ENCODE results near the gene APOC3.

Gene APOC3

DNA sequence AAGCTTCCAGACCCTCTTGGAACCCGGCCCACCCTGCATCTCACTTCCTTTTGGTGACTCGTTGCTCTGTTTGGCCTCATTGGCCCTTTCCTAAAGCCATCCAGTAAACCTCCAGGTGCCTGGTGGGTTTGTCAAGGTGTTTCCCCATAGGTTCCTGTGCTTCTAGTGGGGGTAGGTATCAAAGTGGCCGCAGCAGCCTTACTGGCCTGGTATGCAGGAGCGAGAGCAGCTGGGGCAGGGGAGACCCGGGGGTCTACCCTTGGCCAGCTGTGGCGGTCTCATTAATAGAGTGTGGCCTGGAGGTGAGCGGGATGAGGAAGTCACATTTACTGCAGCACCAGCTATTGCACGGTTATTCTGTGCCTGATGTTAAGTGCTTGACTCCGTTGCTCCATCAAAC, 10.7 kb upstream of the APOC3 start:
- no peaks in the 10 kb centered on the region for H3K9me3 Mint-ChIP-seq
- H3K27me3 Mint-ChIP-seq (ENCODE audit: low read depth) = no peaks in the 10 kb centered on the region
- H3K4me1 Mint-ChIP-seq (ENCODE audit: low read depth) = no peaks in the 10 kb centered on the region
- H3K27ac Mint-ChIP-seq = no peak overlapping the region
- no peaks in the 10 kb centered on the region for H3K36me3 Mint-ChIP-seq (ENCODE audit: low read depth)
- H3K4me3 Mint-ChIP-seq = no peak overlapping the region

DNA sequence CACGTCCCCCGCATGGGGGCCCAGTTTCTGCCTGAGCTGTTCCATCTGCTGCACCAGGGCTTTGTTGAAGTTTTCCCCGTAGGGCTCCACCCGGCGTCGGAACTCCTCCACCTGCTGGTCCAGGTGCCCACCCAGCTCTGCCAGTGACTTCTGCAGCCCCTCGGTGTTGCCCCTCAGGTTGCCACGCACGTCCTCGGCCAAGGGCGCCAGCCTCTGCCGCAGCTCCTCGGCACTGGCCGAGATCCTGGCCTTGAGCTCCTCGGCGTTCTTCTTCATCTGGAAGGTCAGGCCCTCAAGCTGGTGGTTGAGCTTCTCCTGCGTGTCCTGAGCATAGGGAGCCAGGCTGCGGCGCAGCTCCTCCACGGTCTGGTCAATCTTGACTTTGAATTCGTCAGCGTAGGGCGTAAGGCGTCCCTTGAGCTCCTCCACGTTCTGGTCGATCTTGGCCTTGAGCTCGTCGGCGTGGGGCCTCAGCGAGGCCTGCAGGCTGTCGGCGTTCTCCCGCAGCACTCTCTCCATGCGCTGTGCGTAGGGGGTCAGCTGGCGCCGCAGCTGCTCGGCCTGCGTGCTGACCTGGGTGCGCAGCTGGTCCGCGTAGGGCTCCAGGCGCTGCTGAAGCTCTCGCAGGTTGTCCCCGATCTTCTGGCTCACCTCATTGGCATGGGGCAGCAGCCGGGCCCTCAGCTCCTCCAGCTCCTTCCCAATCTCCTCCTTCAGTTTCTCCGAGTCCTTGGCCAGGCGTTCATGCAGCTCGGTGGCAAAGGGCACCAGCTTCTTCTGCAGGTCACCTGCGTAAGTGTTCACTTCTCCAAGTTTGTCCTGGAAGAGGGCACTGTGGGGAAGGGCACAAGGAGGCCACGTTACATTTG, 8.4 kb upstream of the APOC3 start:
- H3K36me3 Mint-ChIP-seq (ENCODE audit: low read depth) = no peaks in the 10 kb centered on the region
- H3K27ac Mint-ChIP-seq = no peak overlapping the region
- H3K4me3 Mint-ChIP-seq = no peak overlapping the region
- H3K27me3 Mint-ChIP-seq (ENCODE audit: low read depth) = no peaks in the 10 kb centered on the region
- H3K4me1 Mint-ChIP-seq (ENCODE audit: low read depth) = no peaks in the 10 kb centered on the region
- no peaks in the 10 kb centered on the region for H3K9me3 Mint-ChIP-seq

DNA sequence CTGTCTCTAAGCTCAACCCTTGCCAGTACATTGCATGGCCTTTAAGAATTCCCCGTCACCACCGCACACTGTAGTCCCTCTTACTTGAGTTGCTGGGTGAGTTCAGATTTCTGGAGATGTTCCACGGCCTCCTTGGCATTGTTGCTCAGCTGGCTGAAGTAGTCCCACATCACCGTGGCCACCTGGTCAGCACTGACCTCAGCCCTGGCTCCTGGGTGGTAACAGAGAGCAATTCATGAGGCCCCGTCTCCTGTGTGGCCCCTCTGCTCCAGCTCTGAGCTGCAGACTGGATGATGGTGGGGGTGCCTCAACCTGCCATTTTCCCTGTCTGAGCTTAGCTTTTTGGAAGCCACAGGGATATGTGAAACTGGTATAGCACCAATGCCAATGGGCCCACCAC, 7.1 kb upstream of the APOC3 start:
- H3K4me3 Mint-ChIP-seq = no peak overlapping the region
- H3K27me3 Mint-ChIP-seq (ENCODE audit: low read depth) = no peaks in the 10 kb centered on the region
- H3K4me1 Mint-ChIP-seq (ENCODE audit: low read depth) = no peaks in the 10 kb centered on the region
- H3K27ac Mint-ChIP-seq = no peak overlapping the region
- H3K36me3 Mint-ChIP-seq (ENCODE audit: low read depth) = no peaks in the 10 kb centered on the region
- H3K9me3 Mint-ChIP-seq = no peaks in the 10 kb centered on the region

DNA sequence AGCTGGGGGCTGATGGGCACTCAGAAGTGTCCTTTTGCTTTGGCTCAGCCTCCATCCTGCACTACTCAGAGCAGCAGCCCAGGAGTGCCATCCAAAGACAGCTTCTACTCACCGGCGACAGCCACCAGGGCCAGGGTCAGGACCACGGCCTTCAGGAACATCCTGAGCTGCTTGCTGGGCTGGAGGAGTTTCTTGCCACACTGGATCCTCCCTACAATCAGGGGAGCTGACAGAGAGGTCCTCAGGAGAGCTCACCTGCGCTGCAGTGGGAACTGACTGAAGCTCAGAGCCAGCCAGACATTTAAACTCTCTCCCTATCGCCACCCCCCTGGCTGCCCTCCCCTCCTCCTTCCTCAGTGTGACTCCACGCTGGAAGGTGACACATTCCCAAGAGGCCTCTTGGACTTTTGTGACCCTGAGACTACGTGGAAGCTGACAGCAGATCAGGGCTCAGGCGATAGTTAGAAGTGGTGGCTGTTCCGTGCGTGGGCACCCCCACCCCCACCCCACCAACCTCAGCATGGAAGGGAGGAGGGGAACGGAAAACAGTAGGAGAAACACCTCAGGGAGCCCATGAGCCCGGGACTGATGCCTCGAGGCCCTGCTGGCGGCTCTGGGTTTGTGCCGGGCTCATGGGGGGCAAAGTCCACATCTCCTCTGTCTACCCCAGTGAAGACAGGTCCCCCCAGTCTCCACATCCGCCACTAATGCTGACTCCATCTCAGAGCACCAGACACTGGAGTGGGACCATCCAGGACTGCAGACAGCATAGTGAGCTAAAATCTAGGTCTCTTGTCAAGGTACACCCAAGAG, 6.5 kb upstream of the APOC3 start, which contains the start of gene APOA4:
APOA4 (minus strand) TSS at position 274 of the 813 bp plus-strand sequence; CDS start at position 161, 113 bp downstream.
- no peaks in the 10 kb centered on the region for H3K36me3 Mint-ChIP-seq (ENCODE audit: low read depth)
- no peak within 1 kb of the TSS for H3K4me3 Mint-ChIP-seq
- no peaks in the 10 kb centered on the region for H3K4me1 Mint-ChIP-seq (ENCODE audit: low read depth)
- H3K27ac Mint-ChIP-seq = no peak within 1 kb of the TSS
- H3K9me3 Mint-ChIP-seq = no peaks in the 10 kb centered on the region
- H3K27me3 Mint-ChIP-seq (ENCODE audit: low read depth) = no peaks in the 10 kb centered on the region

DNA sequence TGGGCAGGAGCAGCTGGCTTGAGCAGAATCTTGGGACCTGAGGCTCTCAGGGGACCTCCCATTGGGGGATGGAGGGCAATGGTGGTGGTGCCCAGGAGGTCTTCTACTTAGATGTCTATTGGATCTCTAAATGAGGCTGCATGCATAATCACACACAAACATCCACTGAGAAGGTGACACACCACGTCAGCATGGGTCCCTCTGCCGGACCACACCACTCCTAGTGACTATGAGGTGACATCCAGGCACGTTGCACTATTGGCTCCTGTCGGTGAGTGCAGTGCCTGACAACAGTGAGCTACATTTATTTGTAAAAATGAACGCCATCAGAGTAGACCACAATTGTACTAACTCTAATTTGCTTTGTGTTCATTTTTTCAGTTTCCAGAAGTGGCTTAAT, 4.3 kb upstream of the APOC3 start:
- H3K4me3 Mint-ChIP-seq = no peak overlapping the region
- no peaks in the 10 kb centered on the region for H3K4me1 Mint-ChIP-seq (ENCODE audit: low read depth)
- no peaks in the 10 kb centered on the region for H3K9me3 Mint-ChIP-seq
- H3K27me3 Mint-ChIP-seq (ENCODE audit: low read depth) = no peaks in the 10 kb centered on the region
- no peak overlapping the region for H3K27ac Mint-ChIP-seq
- H3K36me3 Mint-ChIP-seq (ENCODE audit: low read depth) = no peaks in the 10 kb centered on the region

DNA sequence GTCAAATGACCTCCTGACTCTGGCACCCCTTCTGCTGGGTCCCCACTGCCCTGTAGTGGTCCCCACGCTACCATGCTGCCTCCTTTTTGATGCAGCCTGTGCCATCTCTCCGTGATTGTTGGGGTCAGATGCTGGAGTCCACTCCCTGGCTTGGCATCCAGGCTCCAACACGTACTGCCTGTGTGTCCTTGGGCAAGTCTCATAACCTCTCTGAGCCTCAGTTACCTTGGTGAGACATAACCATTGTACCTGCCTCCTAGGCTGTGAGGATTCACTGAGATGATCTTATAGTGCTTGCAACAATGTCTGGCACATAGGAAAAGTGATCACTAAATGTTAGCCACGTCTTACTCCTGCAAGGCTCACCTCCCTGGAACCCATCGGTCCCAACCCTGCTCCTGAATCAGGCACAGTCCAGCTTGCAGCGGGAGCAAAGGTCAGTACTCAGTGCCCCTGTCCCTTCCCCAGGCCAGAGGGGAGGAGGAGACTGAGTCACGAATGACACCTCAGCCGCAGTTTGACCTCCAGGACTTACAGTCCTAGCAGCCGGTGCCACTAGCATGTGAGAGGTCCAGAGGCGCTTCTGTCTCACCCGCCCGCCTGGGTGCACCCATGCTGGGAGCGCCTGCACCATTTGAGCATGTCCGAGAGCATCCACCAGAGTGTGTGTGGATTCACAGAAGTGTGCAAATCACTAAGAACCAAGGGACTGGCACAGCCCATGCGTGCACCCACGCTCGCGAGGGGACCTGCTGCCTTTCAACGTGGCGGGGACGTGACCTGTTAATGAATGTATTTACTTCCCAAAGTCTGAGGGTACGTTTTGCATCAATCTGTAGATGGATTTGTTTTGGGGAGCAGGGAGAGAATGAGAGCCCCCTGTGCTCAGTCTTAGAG, 3.6 kb upstream of the APOC3 start:
- H3K27me3 Mint-ChIP-seq (ENCODE audit: low read depth) = no peaks in the 10 kb centered on the region
- H3K4me1 Mint-ChIP-seq (ENCODE audit: low read depth) = no peaks in the 10 kb centered on the region
- no peak overlapping the region for H3K27ac Mint-ChIP-seq
- no peak overlapping the region for H3K4me3 Mint-ChIP-seq
- H3K36me3 Mint-ChIP-seq (ENCODE audit: low read depth) = no peaks in the 10 kb centered on the region
- no peaks in the 10 kb centered on the region for H3K9me3 Mint-ChIP-seq

DNA sequence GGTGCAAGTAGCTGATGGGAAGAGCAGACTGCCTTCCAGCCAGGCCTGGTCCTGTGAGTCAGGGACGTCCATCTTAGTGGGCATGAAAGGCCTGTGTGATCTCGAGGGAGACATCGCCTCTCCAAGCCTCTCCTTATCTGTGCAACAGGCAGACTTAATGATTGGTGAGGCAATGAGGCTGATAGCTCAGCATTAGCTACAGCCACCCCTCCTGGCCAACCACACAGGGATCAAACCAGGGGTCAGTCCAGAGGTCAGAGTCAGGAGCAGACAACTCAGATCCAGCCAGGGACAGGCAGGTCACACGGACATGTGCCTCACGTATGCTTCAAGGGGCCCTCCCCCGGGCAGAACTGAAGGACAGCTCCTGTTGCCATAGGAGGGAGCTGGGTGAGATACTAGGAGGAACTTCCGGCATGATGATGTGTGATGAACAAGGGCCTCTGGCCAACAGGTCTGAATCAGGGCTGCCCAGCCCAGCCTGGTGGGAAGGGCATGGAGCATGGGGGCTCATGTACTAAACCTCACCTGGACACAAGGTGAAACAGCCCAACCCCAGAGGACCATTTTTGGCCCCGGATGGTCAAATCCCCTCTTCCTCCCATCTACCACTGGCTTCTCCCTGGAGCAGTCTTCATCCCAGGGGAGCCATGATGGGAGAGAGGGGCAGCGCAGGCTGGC, 2.8 kb upstream of the APOC3 start:
- Mint-ChIP-seq H3K4me1 (ENCODE audit: low read depth) (no peaks in the 10 kb centered on the region), H3K36me3 (ENCODE audit: low read depth) (no peaks in the 10 kb centered on the region), H3K9me3 (no peaks in the 10 kb centered on the region), H3K27ac (no peak overlapping the region), H3K27me3 (ENCODE audit: low read depth) (no peaks in the 10 kb centered on the region), H3K4me3 (no peak overlapping the region)

DNA sequence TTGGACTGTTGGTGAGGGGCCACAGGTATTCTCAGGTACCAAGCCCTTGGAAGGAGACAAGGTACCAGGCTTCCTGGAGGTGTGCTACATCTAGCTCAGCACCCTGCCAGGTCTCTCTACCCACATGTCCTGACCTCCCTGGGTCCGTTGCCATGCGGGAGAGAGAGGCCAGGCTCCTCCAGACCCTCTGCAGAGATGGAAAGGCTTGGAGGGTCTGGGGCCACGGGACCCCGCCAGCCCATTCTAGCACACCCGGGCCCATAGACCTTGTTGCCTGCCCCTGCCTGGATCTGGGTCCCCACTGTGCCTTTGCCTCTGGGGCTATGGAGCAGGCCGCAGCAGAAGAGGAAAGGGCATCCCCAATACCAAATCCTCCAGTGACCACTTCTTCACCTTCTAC, 2.2 kb upstream of the APOC3 start:
- Mint-ChIP-seq H3K4me3 (no peak overlapping the region), H3K27me3 (ENCODE audit: low read depth) (no peaks in the 10 kb centered on the region), H3K9me3 (no peaks in the 10 kb centered on the region), H3K27ac (no peak overlapping the region), H3K4me1 (ENCODE audit: low read depth) (no peaks in the 10 kb centered on the region), H3K36me3 (ENCODE audit: low read depth) (no peaks in the 10 kb centered on the region)

DNA sequence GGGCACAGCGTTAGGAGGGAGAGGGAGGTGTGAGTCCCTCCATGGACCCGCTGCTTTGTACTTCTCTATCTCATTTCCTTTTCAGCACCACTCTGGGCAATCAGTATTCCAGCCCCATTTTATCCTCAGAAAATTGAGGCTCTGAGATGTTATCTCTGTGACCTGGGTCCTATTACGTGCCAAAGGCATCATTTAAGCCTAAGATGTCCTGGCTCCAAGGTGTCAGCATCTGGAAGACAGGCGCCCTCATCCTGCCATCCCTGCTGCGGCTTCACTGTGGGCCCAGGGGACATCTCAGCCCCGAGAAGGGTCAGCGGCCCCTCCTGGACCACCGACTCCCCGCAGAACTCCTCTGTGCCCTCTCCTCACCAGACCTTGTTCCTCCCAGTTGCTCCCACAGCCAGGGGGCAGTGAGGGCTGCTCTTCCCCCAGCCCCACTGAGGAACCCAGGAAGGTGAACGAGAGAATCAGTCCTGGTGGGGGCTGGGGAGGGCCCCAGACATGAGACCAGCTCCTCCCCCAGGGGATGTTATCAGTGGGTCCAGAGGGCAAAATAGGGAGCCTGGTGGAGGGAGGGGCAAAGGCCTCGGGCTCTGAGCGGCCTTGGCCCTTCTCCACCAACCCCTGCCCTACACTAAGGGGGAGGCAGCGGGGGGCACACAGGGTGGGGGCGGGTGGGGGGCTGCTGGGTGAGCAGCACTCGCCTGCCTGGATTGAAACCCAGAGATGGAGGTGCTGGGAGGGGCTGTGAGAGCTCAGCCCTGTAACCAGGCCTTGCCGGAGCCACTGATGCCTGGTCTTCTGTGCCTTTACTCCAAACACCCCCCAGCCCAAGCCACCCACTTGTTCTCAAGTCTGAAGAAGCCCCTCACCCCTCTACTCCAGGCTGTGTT, 829 bp upstream of the APOC3 start:
- H3K4me1 Mint-ChIP-seq (ENCODE audit: low read depth) = peaks cover 3% of the 10 kb centered on the region
- no peak overlapping the region for H3K27ac Mint-ChIP-seq
- no peaks in the 10 kb centered on the region for H3K36me3 Mint-ChIP-seq (ENCODE audit: low read depth)
- H3K9me3 Mint-ChIP-seq = no peaks in the 10 kb centered on the region
- no peak overlapping the region for H3K4me3 Mint-ChIP-seq
- no peaks in the 10 kb centered on the region for H3K27me3 Mint-ChIP-seq (ENCODE audit: low read depth)

DNA sequence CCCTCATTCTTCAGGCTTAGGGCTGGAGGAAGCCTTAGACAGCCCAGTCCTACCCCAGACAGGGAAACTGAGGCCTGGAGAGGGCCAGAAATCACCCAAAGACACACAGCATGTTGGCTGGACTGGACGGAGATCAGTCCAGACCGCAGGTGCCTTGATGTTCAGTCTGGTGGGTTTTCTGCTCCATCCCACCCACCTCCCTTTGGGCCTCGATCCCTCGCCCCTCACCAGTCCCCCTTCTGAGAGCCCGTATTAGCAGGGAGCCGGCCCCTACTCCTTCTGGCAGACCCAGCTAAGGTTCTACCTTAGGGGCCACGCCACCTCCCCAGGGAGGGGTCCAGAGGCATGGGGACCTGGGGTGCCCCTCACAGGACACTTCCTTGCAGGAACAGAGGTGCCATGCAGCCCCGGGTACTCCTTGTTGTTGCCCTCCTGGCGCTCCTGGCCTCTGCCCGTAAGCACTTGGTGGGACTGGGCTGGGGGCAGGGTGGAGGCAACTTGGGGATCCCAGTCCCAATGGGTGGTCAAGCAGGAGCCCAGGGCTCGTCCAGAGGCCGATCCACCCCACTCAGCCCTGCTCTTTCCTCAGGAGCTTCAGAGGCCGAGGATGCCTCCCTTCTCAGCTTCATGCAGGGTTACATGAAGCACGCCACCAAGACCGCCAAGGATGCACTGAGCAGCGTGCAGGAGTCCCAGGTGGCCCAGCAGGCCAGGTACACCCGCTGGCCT, 641 bp downstream of the APOC3 start:
- no peaks in the 10 kb centered on the region for H3K36me3 Mint-ChIP-seq (ENCODE audit: low read depth)
- no peaks in the 10 kb centered on the region for H3K9me3 Mint-ChIP-seq
- H3K27ac Mint-ChIP-seq = no peak overlapping the region
- H3K4me3 Mint-ChIP-seq = no peak overlapping the region
- H3K27me3 Mint-ChIP-seq (ENCODE audit: low read depth) = peaks cover 4% of the 10 kb centered on the region
- H3K4me1 Mint-ChIP-seq (ENCODE audit: low read depth) = peaks cover 5% of the 10 kb centered on the region

DNA sequence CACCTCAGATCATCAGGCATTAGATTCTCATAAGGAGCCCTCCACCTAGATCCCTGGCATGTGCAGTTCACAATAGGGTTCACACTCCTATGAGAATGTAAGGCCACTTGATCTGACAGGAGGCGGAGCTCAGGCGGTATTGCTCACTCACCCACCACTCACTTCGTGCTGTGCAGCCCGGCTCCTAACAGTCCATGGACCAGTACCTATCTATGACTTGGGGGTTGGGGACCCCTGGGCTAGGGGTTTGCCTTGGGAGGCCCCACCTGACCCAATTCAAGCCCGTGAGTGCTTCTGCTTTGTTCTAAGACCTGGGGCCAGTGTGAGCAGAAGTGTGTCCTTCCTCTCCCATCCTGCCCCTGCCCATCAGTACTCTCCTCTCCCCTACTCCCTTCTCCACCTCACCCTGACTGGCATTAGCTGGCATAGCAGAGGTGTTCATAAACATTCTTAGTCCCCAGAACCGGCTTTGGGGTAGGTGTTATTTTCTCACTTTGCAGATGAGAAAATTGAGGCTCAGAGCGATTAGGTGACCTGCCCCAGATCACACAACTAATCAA, 2.2 kb downstream of the APOC3 start:
- Mint-ChIP-seq H3K4me3 (no peak overlapping the region), H3K36me3 (ENCODE audit: low read depth) (no peaks in the 10 kb centered on the region), H3K27me3 (ENCODE audit: low read depth) (peaks cover 4% of the 10 kb centered on the region)

More for the DNA sequence above, 2.2 kb downstream of the APOC3 start:
- Mint-ChIP-seq H3K9me3 (no peaks in the 10 kb centered on the region), H3K4me1 (ENCODE audit: low read depth) (peaks cover 8% of the 10 kb centered on the region), H3K27ac (peak overlapping the region; percentile 45)
